ENCODE measurements around the gene ANKS1B.

The ANKS1B gene

DNA sequence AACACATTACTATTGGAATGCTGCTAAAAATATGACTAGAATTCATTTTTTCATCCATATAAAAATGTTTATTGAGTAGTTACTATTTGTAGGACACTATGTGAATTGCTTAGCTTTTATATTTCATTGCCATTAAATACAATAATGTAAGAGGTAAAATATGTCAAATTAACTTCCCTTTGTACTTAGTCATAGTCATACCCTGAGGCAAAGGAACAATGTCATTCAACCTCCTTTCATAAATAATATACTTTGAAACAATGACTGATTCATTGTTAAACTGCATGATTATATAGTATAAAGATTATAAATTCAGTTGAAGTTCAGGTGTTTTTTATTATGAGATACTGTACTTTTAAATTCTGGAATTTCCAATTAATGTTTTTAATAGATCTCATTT, 232.0 kb downstream of the ANKS1B start:
- no peak overlapping the region for H3K27ac ChIP-seq
- H3K9me3 ChIP-seq (ENCODE audit: control insufficient read depth, low read length): no peaks in the 10 kb centered on the region
- no peak overlapping the region for H3K4me3 ChIP-seq (ENCODE audit: low read depth, low read length)
- no peak overlapping the region for H3K4me2 ChIP-seq (ENCODE audit: low read length)
- no peaks in the 10 kb centered on the region for H3K79me2 ChIP-seq
- H2AFZ ChIP-seq: no peak overlapping the region
- no peaks in the 10 kb centered on the region for H3K4me1 ChIP-seq
- H3K36me3 ChIP-seq (ENCODE audit: control insufficient read depth, insufficient read depth, low read length): no peaks in the 10 kb centered on the region
- TF ChIP-seq, protein P1, sequence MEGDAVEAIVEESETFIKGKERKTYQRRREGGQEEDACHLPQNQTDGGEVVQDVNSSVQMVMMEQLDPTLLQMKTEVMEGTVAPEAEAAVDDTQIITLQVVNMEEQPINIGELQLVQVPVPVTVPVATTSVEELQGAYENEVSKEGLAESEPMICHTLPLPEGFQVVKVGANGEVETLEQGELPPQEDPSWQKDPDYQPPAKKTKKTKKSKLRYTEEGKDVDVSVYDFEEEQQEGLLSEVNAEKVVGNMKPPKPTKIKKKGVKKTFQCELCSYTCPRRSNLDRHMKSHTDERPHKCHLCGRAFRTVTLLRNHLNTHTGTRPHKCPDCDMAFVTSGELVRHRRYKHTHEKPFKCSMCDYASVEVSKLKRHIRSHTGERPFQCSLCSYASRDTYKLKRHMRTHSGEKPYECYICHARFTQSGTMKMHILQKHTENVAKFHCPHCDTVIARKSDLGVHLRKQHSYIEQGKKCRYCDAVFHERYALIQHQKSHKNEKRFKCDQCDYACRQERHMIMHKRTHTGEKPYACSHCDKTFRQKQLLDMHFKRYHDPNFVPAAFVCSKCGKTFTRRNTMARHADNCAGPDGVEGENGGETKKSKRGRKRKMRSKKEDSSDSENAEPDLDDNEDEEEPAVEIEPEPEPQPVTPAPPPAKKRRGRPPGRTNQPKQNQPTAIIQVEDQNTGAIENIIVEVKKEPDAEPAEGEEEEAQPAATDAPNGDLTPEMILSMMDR (IDR thresholded peaks at IDR 0.05): no peak
- H3K9ac ChIP-seq: no peak overlapping the region
- H3K27me3 ChIP-seq (ENCODE audit: control insufficient read depth, insufficient read depth, low read length): no peaks in the 10 kb centered on the region

DNA sequence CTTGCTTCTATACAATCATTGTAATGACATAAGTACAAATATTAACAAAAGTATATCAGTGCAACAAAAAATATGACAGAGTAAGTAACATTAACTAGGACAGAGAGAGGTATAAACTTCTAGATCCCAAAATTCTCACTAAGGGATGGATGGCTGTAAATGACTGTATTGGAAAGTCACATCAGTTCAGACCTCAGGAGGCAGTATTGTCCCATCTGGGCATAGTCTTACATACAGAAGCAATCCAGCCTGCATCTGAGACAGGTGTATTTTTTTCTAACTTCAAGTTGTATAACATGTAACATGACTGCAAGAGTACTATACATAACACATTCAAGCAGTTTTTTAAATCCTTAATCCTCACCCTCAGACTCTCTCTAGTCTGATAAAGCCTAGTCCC, 238.2 kb downstream of the ANKS1B start:
- Histone ChIP-seq H3K4me2 (ENCODE audit: low read length) (no peak overlapping the region), H3K9me3 (ENCODE audit: control insufficient read depth, low read length) (no peaks in the 10 kb centered on the region), H3K36me3 (ENCODE audit: control insufficient read depth, insufficient read depth, low read length) (no peaks in the 10 kb centered on the region), H3K9ac (no peak overlapping the region), H3K27ac (no peak overlapping the region), H3K27me3 (ENCODE audit: control insufficient read depth, insufficient read depth, low read length) (no peaks in the 10 kb centered on the region), H2AFZ (no peak overlapping the region), H3K79me2 (no peaks in the 10 kb centered on the region), H3K4me1 (no peaks in the 10 kb centered on the region), H3K4me3 (ENCODE audit: low read depth, low read length) (no peak overlapping the region)
- TF ChIP-seq, protein P1 (IDR thresholded peaks at IDR 0.05): no peak

DNA sequence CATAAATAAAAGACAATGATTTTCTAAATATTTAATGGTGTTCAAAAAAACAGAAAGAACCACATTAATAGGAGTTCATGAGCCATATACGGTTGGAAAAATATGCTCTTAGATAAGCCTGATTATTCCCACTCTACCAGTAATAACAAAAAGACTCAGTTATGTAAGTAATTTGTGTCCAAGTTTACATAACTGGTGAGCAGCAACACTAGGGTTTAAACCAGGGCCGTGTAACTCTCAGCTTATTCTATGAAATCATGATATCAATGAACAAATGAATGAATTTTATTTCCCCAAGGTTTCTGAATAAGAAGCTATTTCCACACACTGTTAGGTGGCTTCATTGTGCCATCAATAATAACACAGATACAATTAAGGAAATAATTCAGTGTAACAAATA, 238.8 kb downstream of the ANKS1B start:
- TF ChIP-seq, protein P1 (IDR thresholded peaks at IDR 0.05): no peak
- no peaks in the 10 kb centered on the region for H3K9me3 ChIP-seq (ENCODE audit: control insufficient read depth, low read length)

DNA sequence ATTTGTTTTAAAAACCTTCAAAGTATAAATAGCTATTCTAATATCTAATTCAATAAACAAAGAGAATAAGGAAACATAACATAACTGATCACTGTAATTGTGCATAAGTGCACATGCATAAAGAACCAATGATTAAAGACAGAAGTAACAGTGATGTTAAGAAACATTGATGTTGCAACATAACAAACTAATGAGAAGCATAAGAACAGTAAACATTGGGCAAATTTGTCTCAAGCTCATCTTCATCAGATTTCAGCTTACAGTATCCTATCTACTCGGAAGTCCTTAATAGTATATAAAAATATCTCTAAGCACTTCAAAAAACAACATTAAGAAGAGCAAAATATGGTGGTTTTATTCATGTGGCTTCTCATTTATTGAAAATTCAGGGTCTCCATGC, 239.6 kb downstream of the ANKS1B start:
- H3K4me3 ChIP-seq (ENCODE audit: low read depth, low read length): no peak overlapping the region
- no peaks in the 10 kb centered on the region for H3K27me3 ChIP-seq (ENCODE audit: control insufficient read depth, insufficient read depth, low read length)
- H3K79me2 ChIP-seq: no peaks in the 10 kb centered on the region
- H3K36me3 ChIP-seq (ENCODE audit: control insufficient read depth, insufficient read depth, low read length): no peaks in the 10 kb centered on the region
- H3K4me1 ChIP-seq: no peaks in the 10 kb centered on the region
- H2AFZ ChIP-seq: no peak overlapping the region
- TF ChIP-seq, protein P1 (IDR thresholded peaks at IDR 0.05): no peak
- H3K9ac ChIP-seq: no peak overlapping the region
- H3K9me3 ChIP-seq (ENCODE audit: control insufficient read depth, low read length): no peaks in the 10 kb centered on the region
- no peak overlapping the region for H3K4me2 ChIP-seq (ENCODE audit: low read length)
- H3K27ac ChIP-seq: no peak overlapping the region

More for the DNA sequence above, 238.8 kb downstream of the ANKS1B start:
- Histone ChIP-seq H3K27me3 (ENCODE audit: control insufficient read depth, insufficient read depth, low read length) (no peaks in the 10 kb centered on the region), H3K36me3 (ENCODE audit: control insufficient read depth, insufficient read depth, low read length) (no peaks in the 10 kb centered on the region), H3K4me1 (no peaks in the 10 kb centered on the region), H3K79me2 (no peaks in the 10 kb centered on the region), H2AFZ (no peak overlapping the region), H3K4me2 (ENCODE audit: low read length) (no peak overlapping the region), H3K9ac (no peak overlapping the region), H3K4me3 (ENCODE audit: low read depth, low read length) (no peak overlapping the region), H3K27ac (no peak overlapping the region)

DNA sequence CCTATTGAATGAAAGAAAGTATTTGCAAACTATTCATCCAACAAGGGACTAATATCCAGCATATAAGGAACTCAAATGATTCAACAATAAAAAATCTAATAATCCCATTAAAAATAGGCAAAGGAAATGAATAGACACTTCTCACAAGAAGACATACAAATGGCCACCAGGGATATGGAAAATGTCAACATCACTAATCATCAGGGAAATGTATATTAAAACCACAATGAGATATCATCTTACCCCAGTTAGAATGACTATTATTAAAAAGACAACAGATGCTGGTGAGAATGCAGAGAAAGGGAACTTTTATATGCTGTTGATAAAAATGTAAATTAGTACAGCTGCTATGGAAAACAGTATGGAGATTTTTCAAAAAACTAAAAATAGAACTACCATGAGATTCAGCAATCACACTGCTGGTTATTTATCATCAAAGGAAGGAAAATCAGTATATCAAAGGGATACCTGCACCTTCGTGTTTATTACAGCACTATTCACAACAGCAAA, 247.9 kb downstream of the ANKS1B start:
- no peak overlapping the region for H3K27ac ChIP-seq
- H3K79me2 ChIP-seq: no peaks in the 10 kb centered on the region
- no peak overlapping the region for H2AFZ ChIP-seq
- no peak overlapping the region for H3K9ac ChIP-seq
- H3K4me3 ChIP-seq (ENCODE audit: low read depth, low read length): no peak overlapping the region
- H3K4me2 ChIP-seq (ENCODE audit: low read length): no peak overlapping the region
- TF ChIP-seq, protein P1 (IDR thresholded peaks at IDR 0.05): no peak
- no peaks in the 10 kb centered on the region for H3K27me3 ChIP-seq (ENCODE audit: control insufficient read depth, insufficient read depth, low read length)
- no peaks in the 10 kb centered on the region for H3K4me1 ChIP-seq
- H3K36me3 ChIP-seq (ENCODE audit: control insufficient read depth, insufficient read depth, low read length): no peaks in the 10 kb centered on the region
- H3K9me3 ChIP-seq (ENCODE audit: control insufficient read depth, low read length): no peaks in the 10 kb centered on the region

Measured in parathyroid adenoma (tissue), 2 donors.